CD4-positive, alpha-beta T cell treated with Interleukin-6 at 100 ng/mL for 8 hours (primary cell): ENCODE results near the gene FGFRL1.
"Not testable (repeated sequence)": the region's sequence is repeated elsewhere in the genome, so short reads cannot be mapped to it uniquely, and the experiment has no call there.

Experiments used
- DNase-seq: peaks from one replicate; pipeline ENCODE4 v3.0.0-alpha.2; 2020; ENCODE audit warnings: mixed read lengths, low spot score

FGFRL1 gene

DNA sequence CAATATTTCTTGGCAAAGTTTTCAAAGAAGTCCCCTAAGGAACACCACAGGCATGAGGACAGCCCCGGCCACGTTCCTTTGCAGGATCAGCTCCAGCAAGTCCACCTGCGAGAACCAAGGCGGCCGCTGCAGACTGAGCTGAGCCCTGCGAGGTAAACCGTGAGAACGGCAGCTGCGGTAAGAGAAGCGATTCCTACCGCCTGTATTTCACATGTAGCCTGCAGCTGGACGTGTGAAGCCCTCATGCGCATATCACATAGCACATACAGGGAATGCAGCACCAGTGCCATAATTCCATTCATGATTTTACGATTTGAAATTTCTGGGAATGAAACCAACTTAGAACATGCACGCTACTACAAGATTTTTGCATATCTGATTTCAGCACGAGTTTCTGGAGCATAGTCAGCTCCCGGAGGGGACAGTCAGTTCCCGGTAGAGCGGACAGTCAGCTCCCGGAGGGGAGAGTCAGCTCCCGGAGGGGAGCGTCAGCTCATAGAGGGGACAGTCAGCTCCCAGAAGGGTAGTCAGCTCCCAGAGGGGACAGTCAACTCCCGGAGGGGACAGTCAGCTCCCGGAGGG lies 41.7 kb downstream of the FGFRL1 start:
- DNase-seq = no peak

GRCh38 chr4:1053891-1054290 lies 42.5 kb downstream of the FGFRL1 start:
- DNase-seq = not testable (repeated sequence)

GRCh38 chr4:1054696-1055242 lies 43.3 kb downstream of the FGFRL1 start:
- not testable (repeated sequence) for DNase-seq

- DNase-seq = not testable (repeated sequence)
Measured at GRCh38 chr4:1055243-1055701, 43.8 kb downstream of the FGFRL1 start.

DNA sequence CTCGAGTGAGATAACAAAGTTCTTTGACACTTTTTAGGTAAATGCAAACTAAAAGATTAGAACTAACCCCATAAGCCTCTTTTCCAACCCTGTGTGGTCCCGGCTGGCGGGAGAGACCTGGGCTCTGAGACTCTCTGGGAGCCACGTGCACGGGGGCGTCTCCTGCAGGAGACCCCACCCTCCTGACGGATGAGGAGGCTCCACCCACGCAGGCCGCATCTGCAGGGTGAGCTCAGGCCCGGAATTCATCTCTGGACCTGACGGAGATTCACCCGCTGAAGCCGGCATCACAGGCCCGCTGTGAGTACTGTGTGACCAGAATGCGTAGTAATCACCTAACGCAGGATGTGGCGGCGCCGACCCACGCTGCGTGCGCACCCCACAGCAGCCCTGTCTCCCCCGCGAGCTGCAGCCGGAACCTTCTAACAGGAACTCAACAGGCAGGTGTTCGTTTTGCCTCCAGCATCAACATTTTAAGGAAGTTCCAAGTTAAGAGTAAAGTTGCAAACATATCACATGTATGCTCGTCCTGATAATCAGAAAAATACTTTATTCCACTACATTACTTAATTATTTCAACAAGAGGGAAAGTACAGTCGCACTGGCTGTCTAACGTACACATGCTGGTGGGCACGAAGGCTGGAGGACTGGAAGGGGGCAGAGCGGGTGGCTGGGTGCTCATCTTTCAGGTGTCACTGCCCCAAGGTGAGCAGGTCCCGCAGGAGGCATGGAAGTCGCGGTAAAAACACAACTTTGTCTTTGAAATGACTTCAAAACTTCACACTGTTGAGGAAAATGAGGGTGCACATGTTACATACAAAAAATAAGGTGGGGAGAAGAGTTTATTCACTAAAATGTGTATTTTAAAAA lies 44.5 kb downstream of the FGFRL1 start:
- peak; percentile 87 for DNase-seq

DNA sequence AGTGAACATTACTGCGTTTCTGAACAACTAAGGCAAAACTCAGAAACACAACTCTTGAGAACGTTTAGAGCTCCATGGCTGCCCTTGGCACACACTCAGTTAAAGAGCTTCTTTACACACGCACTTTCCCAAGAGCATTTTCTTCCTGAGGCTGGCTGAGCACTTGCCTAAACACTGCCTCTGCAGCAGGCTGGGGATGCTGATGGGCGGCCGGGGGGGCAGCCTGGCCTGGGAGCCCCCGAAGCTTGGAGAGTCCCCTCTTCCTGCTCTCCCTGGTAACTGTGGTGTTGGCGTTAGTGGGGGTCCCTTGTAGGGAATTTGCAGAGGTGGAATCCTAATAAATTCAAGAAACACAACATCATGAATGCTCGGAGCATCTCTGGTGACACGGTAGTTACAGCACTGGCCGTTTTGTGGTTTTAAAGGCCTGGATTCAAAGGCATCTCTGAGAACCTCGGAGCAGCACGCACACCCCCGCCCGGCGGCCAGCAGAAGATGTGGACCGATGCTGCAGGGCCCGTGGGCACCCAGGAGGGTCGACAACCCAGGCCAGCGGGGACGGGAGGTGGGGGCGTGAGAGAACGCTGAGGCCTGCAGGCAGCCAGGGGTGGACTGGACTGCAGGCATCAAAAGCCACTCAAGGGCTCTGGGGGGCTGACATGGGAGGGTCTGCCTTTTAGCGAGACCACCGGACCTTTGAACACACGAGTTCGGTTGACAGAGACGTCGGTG lies 45.4 kb downstream of the FGFRL1 start:
- DNase-seq = no peak

DNA sequence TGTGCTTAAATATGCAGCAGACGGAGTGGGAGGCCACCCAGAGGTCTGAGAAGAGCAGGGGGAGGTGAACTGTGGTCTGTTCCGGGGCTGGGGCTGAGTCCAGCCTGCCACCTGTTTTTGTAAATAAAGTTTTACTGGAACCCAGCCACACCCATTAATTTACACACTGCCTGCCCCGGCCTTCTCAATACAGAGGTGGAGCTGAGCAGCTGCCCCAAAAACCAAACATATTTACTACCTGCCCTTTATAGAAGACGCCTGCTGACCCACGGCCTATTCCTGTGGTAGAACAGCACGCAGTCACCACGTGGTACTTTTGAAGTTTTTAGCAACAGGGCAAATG lies 45.9 kb downstream of the FGFRL1 start:
- DNase-seq = no peak

DNA sequence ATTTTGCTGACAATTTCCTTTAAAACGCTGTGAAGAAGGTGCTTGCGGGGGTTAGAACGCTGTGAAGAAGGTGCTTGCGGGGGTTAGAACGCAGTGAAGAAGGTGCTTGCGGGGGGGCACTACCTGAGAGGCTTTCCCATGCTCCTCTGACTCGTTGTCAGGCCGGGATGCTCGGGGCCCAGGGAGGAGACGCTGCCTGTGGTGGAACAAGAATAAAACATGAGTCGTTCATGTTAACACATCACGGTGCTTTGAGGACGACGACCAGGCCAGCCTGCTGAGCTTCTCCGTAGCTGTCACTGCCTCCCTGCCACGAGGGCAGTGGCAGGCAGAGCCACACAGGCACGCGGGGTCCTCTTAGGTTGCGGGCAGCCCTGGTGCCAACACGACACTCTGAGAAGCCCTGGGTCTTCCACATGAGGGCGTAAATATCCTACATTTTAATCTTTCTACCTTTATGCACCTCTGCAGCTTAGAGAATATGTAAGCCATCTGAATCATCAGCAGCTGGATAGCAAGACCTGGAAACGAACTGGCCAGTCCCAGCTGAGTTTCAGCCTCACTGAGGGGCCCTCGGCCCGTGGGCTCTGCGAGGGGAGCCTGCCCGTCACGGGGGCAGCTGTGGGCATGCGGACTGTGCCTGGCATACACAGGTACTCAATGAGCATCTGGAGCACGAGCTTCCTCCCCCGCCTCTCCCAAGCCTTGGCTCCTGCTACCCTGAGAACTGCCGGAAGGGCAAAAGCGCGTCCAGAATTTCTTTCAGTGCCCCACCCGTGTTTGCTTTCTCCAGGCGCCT lies 47.0 kb downstream of the FGFRL1 start:
- DNase-seq = no peak

GRCh38 chr4:1058997-1059665 lies 47.7 kb downstream of the FGFRL1 start:
- DNase-seq = no peak

- no peak for DNase-seq
Measured at GRCh38 chr4:1060121-1060520, 48.7 kb downstream of the FGFRL1 start.

GRCh38 chr4:1060621-1061020 lies 49.2 kb downstream of the FGFRL1 start:
- no peak for DNase-seq

- no peak for DNase-seq
Measured at GRCh38 chr4:1061056-1061700, 49.8 kb downstream of the FGFRL1 start.

DNA sequence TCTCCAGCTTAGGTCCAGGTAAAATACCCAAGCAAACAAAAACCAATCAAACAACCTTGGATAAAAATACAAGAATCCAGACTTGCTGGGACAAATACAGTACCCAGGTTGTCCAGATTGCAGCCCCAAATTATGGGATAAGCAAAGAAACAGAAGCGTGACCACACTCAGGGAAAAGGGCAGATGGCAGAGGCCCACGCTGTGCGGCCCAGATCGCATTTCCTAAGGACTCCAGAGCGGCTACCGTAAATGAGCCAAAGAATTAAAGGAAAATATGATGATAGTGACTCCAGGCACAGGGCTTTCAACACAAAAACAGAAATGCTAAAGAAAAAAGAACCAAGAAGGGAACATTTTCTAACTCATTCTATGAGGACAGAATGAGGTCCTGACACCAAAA lies 50.3 kb downstream of the FGFRL1 start:
- no peak for DNase-seq

- no peak for DNase-seq
Measured at GRCh38 chr4:1062419-1062818, 51.0 kb downstream of the FGFRL1 start.

GRCh38 chr4:1065732-1066131 lies 54.3 kb downstream of the FGFRL1 start:
- no peak for DNase-seq

DNA sequence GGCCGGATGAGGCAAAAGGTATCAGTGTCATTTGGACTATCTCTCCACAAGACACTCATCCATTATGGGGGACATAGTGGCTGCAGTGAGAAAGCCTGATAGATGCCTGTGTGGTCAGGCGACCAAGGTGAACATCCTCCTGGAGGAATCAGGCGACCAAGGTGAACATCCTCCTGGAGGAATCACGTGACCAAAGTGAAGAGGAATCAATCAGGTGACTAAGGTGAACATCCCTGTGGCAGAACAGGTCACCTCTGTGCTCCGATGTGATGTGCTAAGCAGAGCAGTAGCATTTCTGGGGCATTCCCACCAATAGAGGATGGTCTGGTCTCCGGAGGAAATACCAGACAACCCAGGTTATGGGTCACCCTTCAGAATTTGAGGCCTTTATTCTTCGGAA lies 58.0 kb downstream of the FGFRL1 start:
- no peak for DNase-seq

DNA sequence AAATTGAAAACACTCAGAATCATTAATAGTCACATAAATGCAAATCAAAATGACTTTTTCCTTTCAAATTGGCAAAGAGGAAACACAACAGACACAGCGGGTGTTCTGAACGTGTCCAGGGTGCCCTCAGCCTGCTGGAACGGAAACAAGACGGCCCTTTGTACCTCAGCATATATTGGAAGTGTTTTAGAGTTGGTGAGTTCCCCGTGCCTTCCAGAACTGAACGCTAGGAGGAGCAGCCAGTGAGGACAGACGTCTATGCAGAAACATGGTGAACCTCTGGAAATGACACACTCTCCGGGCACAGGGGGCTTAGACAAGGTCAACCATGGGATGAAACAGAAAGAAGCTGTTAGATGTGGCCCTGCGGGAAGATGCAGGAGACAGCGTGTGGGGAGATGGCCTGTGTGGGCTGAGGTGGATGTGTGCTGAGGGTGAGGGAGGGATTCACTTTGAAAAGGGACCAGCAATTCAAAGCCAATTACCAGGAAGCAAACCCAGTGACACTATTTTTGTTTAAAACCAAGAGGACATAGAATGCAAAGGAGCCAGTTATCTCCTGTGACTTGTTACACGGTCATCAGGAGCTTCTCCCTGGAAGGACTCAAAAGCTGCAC lies 61.5 kb downstream of the FGFRL1 start:
- DNase-seq = peak; percentile 52

DNA sequence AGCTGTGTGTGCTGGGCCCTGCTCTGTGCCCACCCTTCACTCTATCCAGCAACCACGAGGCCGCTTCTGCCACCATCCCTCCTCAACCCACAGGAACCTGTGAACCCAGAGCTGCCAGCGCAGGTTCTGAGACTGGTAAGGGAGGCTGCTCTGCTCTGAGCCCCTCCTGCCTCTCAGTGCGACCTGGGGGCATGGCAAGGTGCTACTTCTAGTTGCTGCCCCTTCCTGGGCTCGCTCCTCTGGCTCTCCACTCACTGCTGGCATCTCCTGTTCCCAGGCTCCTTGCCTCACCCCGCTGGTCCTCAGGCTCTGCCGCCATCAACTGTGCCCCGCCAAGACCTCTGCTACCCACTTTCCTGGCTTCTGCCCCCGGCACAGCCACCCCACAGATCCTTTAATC lies 62.7 kb downstream of the FGFRL1 start:
- DNase-seq = no peak

- DNase-seq = no peak
Measured at GRCh38 chr4:1075225-1075624, 63.8 kb downstream of the FGFRL1 start.
